NT2/D1 (cell line): ENCODE results near the gene TMEM132E.

ENCODE experiments used
- SUZ12 ChIP-seq: IDR thresholded peaks from 2 replicates; pipeline ENCODE4 v1.6.1; 2011; ENCODE audit not compliant: insufficient read length, insufficient read depth; ENCODE audit errors: extremely low read depth
- ZNF274 ChIP-seq: IDR thresholded peaks from 2 replicates; pipeline ENCODE4 v1.6.1; 2011; ENCODE audit warnings: mild to moderate bottlenecking, low read depth, low read length

- no peak for TF ChIP-seq ZNF274
- TF ChIP-seq SUZ12 = no peak
These were observed 41.9 kb upstream of the TMEM132E start for GRCh38 chr17:34537445-34537844.
